Measurements from ENCODE around the gene LURAP1L. TPM values are rescaled to one million over a fixed set of nuclear protein-coding genes. Genes with fewer than 3 reads are reported as not detected.

The LURAP1L gene
- polyA plus RNA-seq, 1 donor (not counting 4 experiments of a cell fraction or from before 2014, with no cell fraction given) = 25.0 TPM

GRCh38 chr9:12732971-12733370 lies 41.8 kb upstream of the LURAP1L start:
- Histone ChIP-seq H3K4me2 (ENCODE audit: control insufficient read depth, extremely low read depth, insufficient read depth, low read depth, low read length) (no peak overlapping the region), H3K9me1 (ENCODE audit: control insufficient read depth, extremely low read depth, insufficient read depth, low read length) (no peaks in the 10 kb centered on the region), H3K36me3 (ENCODE audit: control insufficient read depth in 2 of 2, extremely low read depth in 1 of 2, insufficient read depth in 2 of 2, low read length in 2 of 2) (no peaks in the 10 kb centered on the region), H4K20me1 (ENCODE audit: control insufficient read depth, extremely low read depth, insufficient read depth, low read length) (no peaks in the 10 kb centered on the region), H3K9me3 (ENCODE audit: control insufficient read depth, low read depth, low read length) (no peaks in the 10 kb centered on the region), H3K4me3 (ENCODE audit: control insufficient read depth in 2 of 3, extremely low read depth in 1 of 3, insufficient read depth in 2 of 3, low read depth in 1 of 3, low read length in 3 of 3) (no peak overlapping the region), H2AFZ (ENCODE audit: control insufficient read depth, low read length) (no peak overlapping the region), H3K79me2 (ENCODE audit: control insufficient read depth, insufficient read depth, low read length) (no peaks in the 10 kb centered on the region), H3K4me1 (ENCODE audit: control insufficient read depth, extremely low read depth, insufficient read depth, low read length) (no peaks in the 10 kb centered on the region), H3K27ac (ENCODE audit: control insufficient read depth, insufficient read depth, low read length) (no peak overlapping the region), H3K9ac (ENCODE audit: control insufficient read depth, extremely low read depth, insufficient read depth, low read length) (no peak overlapping the region), H3K27me3 (ENCODE audit: control insufficient read depth, extremely low read depth, insufficient read depth, low read length) (no peaks in the 10 kb centered on the region)
- dilution Hi-C loops (cut with MboI; ENCODE audit: extremely low pct_ligation_motif_present, low sequenced_read_pairs) = no loop called here
- FAIRE-seq (no peak), DNase-seq (ENCODE audit: low read depth, low spot score) (no peak)
- TF ChIP-seq EZH2 (IDR thresholded peaks at IDR 0.05; ENCODE audit: low read length) (no peak), CTCF (optimal IDR thresholded peaks at IDR 0.05 in 1 of 3, IDR thresholded peaks at IDR 0.05 in 1 of 3, conservative IDR thresholded peaks at IDR 0.05 in 1 of 3; ENCODE audit: extremely low read depth in 1 of 3, insufficient read depth in 2 of 3, low read length in 3 of 3) (no peak)

GRCh38 chr9:12735665-12736064 lies 39.2 kb upstream of the LURAP1L start:
- dilution Hi-C loops (cut with MboI; ENCODE audit: extremely low pct_ligation_motif_present, low sequenced_read_pairs) = no loop called here
- H3K4me3 ChIP-seq (ENCODE audit: control insufficient read depth in 2 of 3, extremely low read depth in 1 of 3, insufficient read depth in 2 of 3, low read depth in 1 of 3, low read length in 3 of 3) = no peak overlapping the region
- no peaks in the 10 kb centered on the region for H3K9me1 ChIP-seq (ENCODE audit: control insufficient read depth, extremely low read depth, insufficient read depth, low read length)
- no peaks in the 10 kb centered on the region for H3K79me2 ChIP-seq (ENCODE audit: control insufficient read depth, insufficient read depth, low read length)
- no peak overlapping the region for H3K4me2 ChIP-seq (ENCODE audit: control insufficient read depth, extremely low read depth, insufficient read depth, low read depth, low read length)
- no peak overlapping the region for H2AFZ ChIP-seq (ENCODE audit: control insufficient read depth, low read length)
- H3K9ac ChIP-seq (ENCODE audit: control insufficient read depth, extremely low read depth, insufficient read depth, low read length) = no peak overlapping the region
- no peaks in the 10 kb centered on the region for H3K9me3 ChIP-seq (ENCODE audit: control insufficient read depth, low read depth, low read length)
- peaks cover 13% of the 10 kb centered on the region for H3K4me1 ChIP-seq (ENCODE audit: control insufficient read depth, extremely low read depth, insufficient read depth, low read length)
- H3K27me3 ChIP-seq (ENCODE audit: control insufficient read depth, extremely low read depth, insufficient read depth, low read length) = no peaks in the 10 kb centered on the region
- H3K36me3 ChIP-seq (ENCODE audit: control insufficient read depth in 2 of 2, extremely low read depth in 1 of 2, insufficient read depth in 2 of 2, low read length in 2 of 2) = no peaks in the 10 kb centered on the region
- TF ChIP-seq EZH2 (IDR thresholded peaks at IDR 0.05; ENCODE audit: low read length) (no peak), CTCF (optimal IDR thresholded peaks at IDR 0.05 in 1 of 3, IDR thresholded peaks at IDR 0.05 in 1 of 3, conservative IDR thresholded peaks at IDR 0.05 in 1 of 3; ENCODE audit: extremely low read depth in 1 of 3, insufficient read depth in 2 of 3, low read length in 3 of 3) (no peak)
- peak; percentile 32 for FAIRE-seq
- no peaks in the 10 kb centered on the region for H4K20me1 ChIP-seq (ENCODE audit: control insufficient read depth, extremely low read depth, insufficient read depth, low read length)
- DNase-seq (ENCODE audit: low read depth, low spot score) = no peak
- H3K27ac ChIP-seq (ENCODE audit: control insufficient read depth, insufficient read depth, low read length) = no peak overlapping the region
